SKM-1 (cell line): ENCODE data around the gene SIRPG.
"Not testable (repeated sequence)": the region's sequence is repeated elsewhere in the genome, so short reads cannot be mapped to it uniquely, and the experiment has no call there.

ENCODE experiments used
- DNase-seq: peaks from one replicate; lab custom pipeline; 2025; ENCODE audit not compliant: unreplicated experiment; lab: John Stamatoyannopoulos, UW

Gene SIRPG

GRCh38 chr20:1657556-1658334 is at the start of gene SIRPG:
SIRPG (minus strand) TSS chr20:1657779; CDS start chr20:1657714, 65 bp downstream.
- no peak for DNase-seq

- DNase-seq = not testable (repeated sequence)
Observed at GRCh38 chr20:1706887-1707286, 49.3 kb upstream of the SIRPG start.

GRCh38 chr20:1706079-1706478 is 48.5 kb upstream of the SIRPG start:
- DNase-seq = no peak

- no peak for DNase-seq
Observed at GRCh38 chr20:1702855-1703254, 45.3 kb upstream of the SIRPG start.

- DNase-seq = peak; percentile 61
Observed at GRCh38 chr20:1702328-1702727, 44.7 kb upstream of the SIRPG start.

- DNase-seq = no peak
Observed at GRCh38 chr20:1700990-1701389, 43.4 kb upstream of the SIRPG start.

- no peak for DNase-seq
Observed at GRCh38 chr20:1697592-1697991, 40.0 kb upstream of the SIRPG start.

- no peak for DNase-seq
Observed at GRCh38 chr20:1696521-1697209, 39.1 kb upstream of the SIRPG start.

- no peak for DNase-seq
Observed at GRCh38 chr20:1694672-1695071, 37.1 kb upstream of the SIRPG start.

GRCh38 chr20:1693427-1693826 is 35.8 kb upstream of the SIRPG start:
- DNase-seq = no peak

GRCh38 chr20:1689721-1690120 is 32.1 kb upstream of the SIRPG start:
- DNase-seq = no peak

- DNase-seq = no peak
Observed at GRCh38 chr20:1688886-1689538, 31.4 kb upstream of the SIRPG start.

- peak; percentile 6 for DNase-seq
Observed at GRCh38 chr20:1687053-1687452, 29.5 kb upstream of the SIRPG start.

- no peak for DNase-seq
Observed at GRCh38 chr20:1686151-1686748, 28.7 kb upstream of the SIRPG start.

GRCh38 chr20:1685304-1686052 is 27.9 kb upstream of the SIRPG start:
- peak; percentile 3 for DNase-seq

- no peak for DNase-seq
Observed at GRCh38 chr20:1684872-1685271, 27.3 kb upstream of the SIRPG start.

- no peak for DNase-seq
Observed at GRCh38 chr20:1676650-1677049, 19.1 kb upstream of the SIRPG start.

- no peak for DNase-seq
Observed at GRCh38 chr20:1674990-1675780, 17.6 kb upstream of the SIRPG start.

GRCh38 chr20:1674361-1674760 is 16.8 kb upstream of the SIRPG start:
- DNase-seq = no peak

- DNase-seq = no peak
Observed at GRCh38 chr20:1673424-1673823, 15.8 kb upstream of the SIRPG start.
